CD4-positive, alpha-beta T cell (primary cell): Measurements from ENCODE around the gene PPM1H. TPM values are rescaled to one million over a fixed set of nuclear protein-coding genes. Genes with fewer than 3 reads are reported as not detected.

ENCODE experiments used
- ATAC-seq: fragments of 200-7000 bp; cut with Tn5 transposase; one replicate; pipeline ENCODE4 v1.10.0; 2022; ENCODE audit warnings: mild to moderate bottlenecking; ENCODE audit not compliant: poor library complexity
- CTCF ChIA-PET: fragments of 350-600 bp; sonication (Branson Sonifier 250); formaldehyde crosslinking; loops from one replicate; lab custom pipeline; 2021; ENCODE audit warnings: antibody characterized with exemption, inconsistent platforms; lab: Charles Lee
- POLR2A ChIA-PET: fragments of 350-600 bp; sonication (Branson Sonifier 250); formaldehyde crosslinking; loops from one replicate; lab custom pipeline; 2021; ENCODE audit warnings: antibody characterized with exemption, inconsistent platforms; lab: Charles Lee
- DNase-seq, 14 experiments: peaks; one replicate each; pipeline ENCODE4 v3.0.0-alpha.2; 2013 to 2020; ENCODE audit warnings: mixed read lengths in 2 of 14
- H3K27ac ChIP-seq, 2 donors: one replicate each; pipeline versions ENCODE4 v1.5.1 to v1.7.0; 2013; ENCODE audit warnings: low read length in 2 of 2, low read depth in 1 of 2, mild to moderate bottlenecking in 1 of 2
- H3K27me3 ChIP-seq, 2 experiments: 1 replicate in 1 of 2; 2 replicates in 1 of 2; pipeline versions ENCODE4 v1.6.1 to v1.7.0; 2013; ENCODE audit warnings: low read length in 2 of 2, control low read depth in 1 of 2, mild to moderate bottlenecking in 1 of 2, moderate library complexity in 1 of 2; ENCODE audit not compliant: insufficient read depth in 2 of 2, control insufficient read depth in 1 of 2
- H3K36me3 ChIP-seq: one replicate; pipeline ENCODE4 v1.6.1; 2013; ENCODE audit warnings: low read length, control low read depth; ENCODE audit not compliant: insufficient read depth
- H3K4me1 ChIP-seq: one replicate; pipeline ENCODE4 v1.6.1; 2013; ENCODE audit warnings: low read length, control low read depth; ENCODE audit not compliant: insufficient read depth
- H3K4me3 ChIP-seq: one replicate; pipeline ENCODE4 v1.5.1; 2013; ENCODE audit warnings: mild to moderate bottlenecking, low read length, moderate library complexity
- H3K9me3 ChIP-seq, 2 experiments: 1 replicate in 1 of 2; 2 replicates in 1 of 2; pipeline versions ENCODE4 v1.6.1 to v1.7.0; 2013; ENCODE audit warnings: low read length in 2 of 2, mild to moderate bottlenecking in 2 of 2, control low read depth in 1 of 2, moderate library complexity in 1 of 2; ENCODE audit not compliant: control insufficient read depth in 1 of 2, insufficient read depth in 1 of 2
- H3K27ac Mint-ChIP-seq: one replicate; pipeline ENCODE4 v1.8.0; 2020; ENCODE audit warnings: mixed read lengths
- H3K27me3 Mint-ChIP-seq: one replicate; pipeline ENCODE4 v1.8.0; 2021; ENCODE audit warnings: mixed read lengths
- H3K36me3 Mint-ChIP-seq: one replicate; pipeline ENCODE4 v1.8.0; 2021; ENCODE audit warnings: low read depth, mixed read lengths
- H3K4me1 Mint-ChIP-seq: one replicate; pipeline ENCODE4 v1.8.0; 2021; ENCODE audit warnings: low read depth, mixed read lengths
- H3K4me3 Mint-ChIP-seq: one replicate; pipeline ENCODE4 v1.8.0; 2020; ENCODE audit warnings: mild to moderate bottlenecking, mixed read lengths
- H3K9me3 Mint-ChIP-seq: one replicate; pipeline ENCODE4 v1.8.0; 2020; ENCODE audit warnings: mixed read lengths
- CTCF ChIP-seq: fragments of 200-600 bp; IDR thresholded peaks from one replicate; pipeline ENCODE4 v1.8.0; 2022; ENCODE audit warnings: antibody characterized with exemption, mild to moderate bottlenecking
- intact Hi-C, 2 experiments: fragments of 100-400 bp; cut with DNase I in 1 of 2; cut with micrococcal nuclease in 1 of 2; formaldehyde crosslinking; loops; one replicate each; pipeline versions ENCODE4 v1.15.1 to v1.9.0; 2023 to 2025; cut with DNase I, micrococcal nuclease
- total RNA-seq, 174 experiments: library from RNA in 2 of 174; stranded (reverse) in 2 of 174; gene quantifications; one replicate each; pipeline ENCODE4 v1.2.3 and lab custom pipeline; 2021 to 2026

PPM1H gene
- total RNA-seq, 2 experiments from 2014 or later = not detected

GRCh38 chr12:62915204-62915529 lies 19.8 kb downstream of the PPM1H start:
- H3K4me1 ChIP-seq = no peaks in the 10 kb centered on the region
- H3K27ac Mint-ChIP-seq = no peak overlapping the region

GRCh38 chr12:62914443-62915203 lies 20.3 kb downstream of the PPM1H start:
- no peak overlapping the region for H3K4me3 Mint-ChIP-seq
- no peaks in the 10 kb centered on the region for H3K9me3 Mint-ChIP-seq
- H3K27ac Mint-ChIP-seq = no peak overlapping the region
- H3K27ac ChIP-seq = no peak overlapping the region
- no peak for ATAC-seq
- no peaks in the 10 kb centered on the region for H3K36me3 ChIP-seq
- H3K36me3 Mint-ChIP-seq = no peaks in the 10 kb centered on the region
- CTCF ChIA-PET = no interaction called here
- H3K27me3 ChIP-seq = no peaks in the 10 kb centered on the region
- no peak for TF ChIP-seq CTCF
- no peaks in the 10 kb centered on the region for H3K4me1 ChIP-seq
- POLR2A ChIA-PET = no interaction called here
- intact Hi-C loops = no loop called here
- no peak overlapping the region for H3K4me3 ChIP-seq
- H3K27me3 Mint-ChIP-seq = no peaks in the 10 kb centered on the region
- no peaks in the 10 kb centered on the region for H3K4me1 Mint-ChIP-seq
- DNase-seq = no peak
- no peaks in the 10 kb centered on the region for H3K9me3 ChIP-seq

More at GRCh38 chr12:62915204-62915529, 19.8 kb downstream of the PPM1H start:
- TF ChIP-seq CTCF = no peak
- Histone ChIP-seq H3K27ac (no peak overlapping the region), H3K27me3 (no peaks in the 10 kb centered on the region), H3K36me3 (no peaks in the 10 kb centered on the region), H3K9me3 (no peaks in the 10 kb centered on the region), H3K4me3 (no peak overlapping the region)
- intact Hi-C loops = no loop called here
- Mint-ChIP-seq H3K27me3 (no peaks in the 10 kb centered on the region), H3K9me3 (no peaks in the 10 kb centered on the region), H3K4me3 (no peak overlapping the region), H3K4me1 (no peaks in the 10 kb centered on the region), H3K36me3 (no peaks in the 10 kb centered on the region)
- POLR2A ChIA-PET = no interaction called here
- ATAC-seq (no peak), DNase-seq (no peak)
- CTCF ChIA-PET = no interaction called here

- Histone ChIP-seq H3K4me3 (no peak overlapping the region), H3K36me3 (no peaks in the 10 kb centered on the region), H3K27me3 (peaks cover 0 to 2% of the 10 kb centered on the region in 2 experiments), H3K4me1 (no peaks in the 10 kb centered on the region), H3K27ac (no peak overlapping the region), H3K9me3 (no peaks in the 10 kb centered on the region)
- Mint-ChIP-seq H3K36me3 (no peaks in the 10 kb centered on the region), H3K4me1 (no peaks in the 10 kb centered on the region), H3K4me3 (no peak overlapping the region), H3K9me3 (no peaks in the 10 kb centered on the region), H3K27ac (no peak overlapping the region), H3K27me3 (peaks cover 6% of the 10 kb centered on the region)
- ChIA-PET POLR2A (no interaction called here), CTCF (no interaction called here)
- intact Hi-C loops = no loop called here
- no peak for TF ChIP-seq CTCF
- ATAC-seq (no peak), DNase-seq (no peak)
These were observed 21.6 kb downstream of the PPM1H start for GRCh38 chr12:62913380-62913779.
